ENCODE results near the gene SIGLEC9.

DNA sequence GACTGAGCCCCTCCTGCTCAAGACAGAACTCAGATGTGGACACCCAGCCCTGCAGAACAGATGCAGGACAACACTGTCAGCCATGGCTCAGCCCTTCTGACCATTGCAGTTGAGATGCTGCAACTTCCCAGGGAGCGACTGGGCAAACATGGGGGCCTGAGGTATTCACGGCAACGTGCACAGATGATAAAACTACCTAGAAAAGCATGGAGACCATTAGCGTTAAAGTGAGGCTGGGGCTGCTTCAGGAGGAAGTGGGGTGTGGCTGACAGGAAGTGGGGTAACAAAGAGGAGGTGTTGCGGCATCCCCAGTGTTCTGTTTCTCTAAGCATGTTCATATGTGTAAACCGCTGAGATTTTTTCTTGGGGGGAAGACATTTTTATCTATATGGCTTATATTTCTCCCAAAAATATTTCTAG, 1.3 kb upstream of the SIGLEC9 start:
- TF ChIP-seq, protein P1, sequence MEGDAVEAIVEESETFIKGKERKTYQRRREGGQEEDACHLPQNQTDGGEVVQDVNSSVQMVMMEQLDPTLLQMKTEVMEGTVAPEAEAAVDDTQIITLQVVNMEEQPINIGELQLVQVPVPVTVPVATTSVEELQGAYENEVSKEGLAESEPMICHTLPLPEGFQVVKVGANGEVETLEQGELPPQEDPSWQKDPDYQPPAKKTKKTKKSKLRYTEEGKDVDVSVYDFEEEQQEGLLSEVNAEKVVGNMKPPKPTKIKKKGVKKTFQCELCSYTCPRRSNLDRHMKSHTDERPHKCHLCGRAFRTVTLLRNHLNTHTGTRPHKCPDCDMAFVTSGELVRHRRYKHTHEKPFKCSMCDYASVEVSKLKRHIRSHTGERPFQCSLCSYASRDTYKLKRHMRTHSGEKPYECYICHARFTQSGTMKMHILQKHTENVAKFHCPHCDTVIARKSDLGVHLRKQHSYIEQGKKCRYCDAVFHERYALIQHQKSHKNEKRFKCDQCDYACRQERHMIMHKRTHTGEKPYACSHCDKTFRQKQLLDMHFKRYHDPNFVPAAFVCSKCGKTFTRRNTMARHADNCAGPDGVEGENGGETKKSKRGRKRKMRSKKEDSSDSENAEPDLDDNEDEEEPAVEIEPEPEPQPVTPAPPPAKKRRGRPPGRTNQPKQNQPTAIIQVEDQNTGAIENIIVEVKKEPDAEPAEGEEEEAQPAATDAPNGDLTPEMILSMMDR (IDR thresholded peaks at IDR 0.05 in 2 of 3, conservative IDR thresholded peaks at IDR 0.05 in 1 of 3; ENCODE audit: control insufficient read depth in 2 of 3, extremely low read depth in 1 of 3, insufficient read depth in 1 of 3, low read depth in 3 of 3, low read length in 3 of 3): no peak
- TF ChIP-seq CREB1 (IDR thresholded peaks at IDR 0.05; ENCODE audit: low read depth): no peak
- TF ChIP-seq CEBPB (IDR thresholded peaks at IDR 0.05; ENCODE audit: borderline replicate concordance in 1 of 2, low read depth in 2 of 2, low read length in 2 of 2): no peak
- TF ChIP-seq CREM (IDR thresholded peaks at IDR 0.05; ENCODE audit: low read depth): no peak
- TF ChIP-seq, protein P2, sequence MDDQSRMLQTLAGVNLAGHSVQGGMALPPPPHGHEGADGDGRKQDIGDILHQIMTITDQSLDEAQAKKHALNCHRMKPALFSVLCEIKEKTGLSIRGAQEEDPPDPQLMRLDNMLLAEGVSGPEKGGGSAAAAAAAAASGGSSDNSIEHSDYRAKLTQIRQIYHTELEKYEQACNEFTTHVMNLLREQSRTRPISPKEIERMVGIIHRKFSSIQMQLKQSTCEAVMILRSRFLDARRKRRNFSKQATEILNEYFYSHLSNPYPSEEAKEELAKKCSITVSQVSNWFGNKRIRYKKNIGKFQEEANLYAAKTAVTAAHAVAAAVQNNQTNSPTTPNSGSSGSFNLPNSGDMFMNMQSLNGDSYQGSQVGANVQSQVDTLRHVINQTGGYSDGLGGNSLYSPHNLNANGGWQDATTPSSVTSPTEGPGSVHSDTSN (IDR thresholded peaks at IDR 0.05; ENCODE audit: insufficient replicate concordance, low read depth, low read length): no peak
- no peak for TF ChIP-seq EP300 (IDR thresholded peaks at IDR 0.05; ENCODE audit: borderline replicate concordance in 1 of 2, control insufficient read depth in 1 of 2, low read depth in 2 of 2, low read length in 2 of 2)
- no peak for TF ChIP-seq POLR2A (IDR thresholded peaks at IDR 0.05; ENCODE audit: low read depth, low read length)
- no peak for TF ChIP-seq MTA3 (IDR thresholded peaks at IDR 0.05; ENCODE audit: borderline replicate concordance, low read length)
- no peak for TF ChIP-seq IKZF1 (conservative IDR thresholded peaks at IDR 0.05)
- TF ChIP-seq SREBF2 (IDR thresholded peaks at IDR 0.05; ENCODE audit: low read length): no peak
